HepG2 (cell line): Measurements from ENCODE around the gene HCFC2. TPM values are rescaled to one million over a fixed set of nuclear protein-coding genes. Genes with fewer than 3 reads are reported as not detected.

Experiments
- ATAC-seq: fragments of 200-7000 bp; cut with Tn5 transposase; 3 replicates; pipeline ENCODE4 v1.9.1; 2020; ENCODE audit warnings: mild to moderate bottlenecking, moderate library complexity
- BruUV-seq: library from RNA; stranded (reverse); fragments of 400-500 nt; replicated peaks from 2 replicates; lab custom pipeline; 2021; lab: Mats Ljungman, UMichigan
- CTCF ChIA-PET: fragments of 300-600 bp; formaldehyde crosslinking; extraction: SDS; loops from one replicate; lab custom pipeline; 2021; ENCODE audit warnings: low total read pairs, inconsistent platforms, low intra/inter-chr PET ratio; lab: Yijun Ruan, JAX
- POLR2A ChIA-PET: fragments of 350-600 bp; sonication (Branson Sonifier 250); formaldehyde crosslinking; loops from one replicate; lab custom pipeline; 2020; ENCODE audit warnings: antibody characterized with exemption, inconsistent platforms; lab: Yijun Ruan, JAX
- DNase-seq: peaks from one replicate; pipeline ENCODE4 v3.0.0-alpha.2; 2015; ENCODE audit warnings: low spot score
- FAIRE-seq: peaks from 3 replicates; lab custom pipeline; 2011; peaks lifted over from hg19 to GRCh38; lab: Jason Lieb, UNC
- H2AFZ ChIP-seq: one replicate; pipeline ENCODE4 v1.6.1; 2011; ENCODE audit warnings: low read length, inconsistent platforms
- H3K27ac ChIP-seq: fragments of 300-600 bp; 3 replicates; pipeline ENCODE4 v1.8.0; 2011; ENCODE audit warnings: mixed run types, mild to moderate bottlenecking, mixed read lengths, low read length, inconsistent platforms; ENCODE audit not compliant: insufficient read depth; ENCODE audit errors: extremely low read length
- H3K27me3 ChIP-seq, 2 experiments: fragments of 200-600 bp in 1 of 2; 2 replicates in 1 of 2; 3 replicates in 1 of 2; pipeline versions ENCODE4 v1.6.0 to v1.8.0; 2011; ENCODE audit warnings: low read length in 2 of 2, mild to moderate bottlenecking in 2 of 2, moderate library complexity in 2 of 2, inconsistent platforms in 1 of 2; ENCODE audit not compliant: insufficient read depth in 2 of 2, control insufficient read depth in 1 of 2
- H3K36me3 ChIP-seq, 2 experiments: fragments of 200-600 bp in 1 of 2; replicated peaks in 1 of 2; 2 replicates in 1 of 2; 3 replicates in 1 of 2; pipeline versions ENCODE4 v1.5.1 to v1.8.0; 2011; ENCODE audit warnings: low read length in 2 of 2, inconsistent platforms in 1 of 2; ENCODE audit not compliant: insufficient read depth in 2 of 2, control insufficient read depth in 1 of 2
- H3K4me1 ChIP-seq: 2 replicates; pipeline ENCODE4 v1.5.1; 2012; ENCODE audit warnings: low read length, inconsistent platforms; ENCODE audit not compliant: insufficient read depth
- H3K4me2 ChIP-seq: 2 replicates; pipeline ENCODE4 v1.6.0; 2011; ENCODE audit warnings: low read depth, low read length, inconsistent platforms
- H3K4me3 ChIP-seq, 3 experiments: fragments of 200-600 bp in 1 of 3; sonication (generic), shearing (Covaris generic) in 1 of 3; replicated peaks in 1 of 3; 2 replicates each; pipeline ENCODE4 v1.5.1; 2011 to 2016; ENCODE audit warnings: low read length in 3 of 3, inconsistent platforms in 2 of 3, low read depth in 2 of 3, mild to moderate bottlenecking in 2 of 3, control low read depth in 1 of 3, mixed read lengths in 1 of 3; ENCODE audit not compliant: insufficient read depth in 1 of 3
- H3K79me2 ChIP-seq: one replicate; pipeline ENCODE4 v1.6.1; 2011; ENCODE audit warnings: low read length, inconsistent platforms; ENCODE audit not compliant: insufficient read depth
- H3K9ac ChIP-seq: 2 replicates; pipeline ENCODE4 v1.6.0; 2011; ENCODE audit warnings: mild to moderate bottlenecking, low read depth, low read length, inconsistent platforms; ENCODE audit not compliant: insufficient read depth
- H3K9me3 ChIP-seq: 2 replicates; pipeline ENCODE4 v1.5.1; 2012; ENCODE audit warnings: mild to moderate bottlenecking, low read length
- H4K20me1 ChIP-seq: 2 replicates; pipeline ENCODE4 v1.6.0; 2011; ENCODE audit warnings: inconsistent platforms, mild to moderate bottlenecking, low read length, moderate library complexity; ENCODE audit not compliant: insufficient read depth
- CCDC6 ChIP-seq: sonication (generic); formaldehyde crosslinking; IDR thresholded peaks from 2 replicates; pipeline ENCODE4 v1.8.1; 2022; ENCODE audit warnings: mild to moderate bottlenecking, missing genetic modification reagents, moderate library complexity
- DR1 ChIP-seq: sonication (generic); formaldehyde crosslinking; IDR thresholded peaks from 2 replicates; pipeline ENCODE4 v1.8.0; 2021; ENCODE audit warnings: mild to moderate bottlenecking, missing genetic modification reagents, inconsistent platforms
- GLI4 ChIP-seq: sonication (generic); formaldehyde crosslinking; IDR thresholded peaks from 2 replicates; pipeline ENCODE4 v1.5.1; 2020; ENCODE audit warnings: missing genetic modification reagents, mild to moderate bottlenecking, moderate library complexity, borderline replicate concordance
- GMEB1 ChIP-seq: sonication (generic); formaldehyde crosslinking; IDR thresholded peaks from 2 replicates; pipeline ENCODE4 v1.5.1; 2020; ENCODE audit warnings: missing genetic modification reagents, mild to moderate bottlenecking, borderline replicate concordance
- KLF16 ChIP-seq, 2 experiments: sonication (generic) in 1 of 2; formaldehyde crosslinking in 1 of 2; IDR thresholded peaks; 2 replicates each; pipeline versions ENCODE4 v1.6.1 to v1.8.0; 2016 to 2023; ENCODE audit warnings: missing genetic modification reagents in 2 of 2, missing compliant biosample characterization in 1 of 2
- NFIB ChIP-seq: sonication (generic); formaldehyde crosslinking; IDR thresholded peaks from 2 replicates; pipeline ENCODE4 v1.9.0; 2021; ENCODE audit warnings: missing genetic modification reagents, mild to moderate bottlenecking, borderline replicate concordance
- POLR2A ChIP-seq, 2 experiments: IDR thresholded peaks; 2 replicates each; pipeline ENCODE4 v1.6.1; 2011; ENCODE audit warnings: low read depth in 2 of 2, low read length in 2 of 2, mild to moderate bottlenecking in 1 of 2, moderate library complexity in 1 of 2; ENCODE audit not compliant: insufficient read depth in 1 of 2
- RAD51 ChIP-seq: fragments of 450-650 bp; IDR thresholded peaks from 2 replicates; pipeline ENCODE4 v1.6.1; 2016; ENCODE audit warnings: borderline replicate concordance
- RBFOX2 ChIP-seq: fragments of 200-400 bp; formaldehyde crosslinking; IDR thresholded peaks from 2 replicates; pipeline ENCODE4 v1.6.1; 2017; ENCODE audit warnings: low read depth, mild to moderate bottlenecking, low read length
- RBM39 ChIP-seq: fragments of 200-400 bp; formaldehyde crosslinking; IDR thresholded peaks from one replicate; pipeline ENCODE4 v1.6.1; 2018; ENCODE audit warnings: antibody characterized with exemption, mild to moderate bottlenecking, low read depth, low read length; ENCODE audit not compliant: poor library complexity, severe bottlenecking
- SALL1 ChIP-seq: sonication (generic); formaldehyde crosslinking; IDR thresholded peaks from 2 replicates; pipeline ENCODE4 v1.8.0; 2022; ENCODE audit warnings: mild to moderate bottlenecking, missing genetic modification reagents
- TAF15 ChIP-seq: fragments of 200-400 bp; formaldehyde crosslinking; IDR thresholded peaks from one replicate; pipeline ENCODE4 v1.6.1; 2018; ENCODE audit warnings: mild to moderate bottlenecking, low read depth, low read length; ENCODE audit not compliant: poor library complexity, severe bottlenecking
- ZBTB7A ChIP-seq: sonication (generic); formaldehyde crosslinking; IDR thresholded peaks from 2 replicates; pipeline ENCODE4 v1.8.0; 2022; ENCODE audit warnings: mild to moderate bottlenecking, missing genetic modification reagents
- ZNF557 ChIP-seq: sonication (generic); formaldehyde crosslinking; IDR thresholded peaks from 2 replicates; pipeline ENCODE4 v1.4.0; 2020; ENCODE audit warnings: missing genetic modification reagents
- ZNF737 ChIP-seq: sonication (generic); formaldehyde crosslinking; IDR thresholded peaks from 2 replicates; pipeline ENCODE4 v1.5.0; 2020; ENCODE audit warnings: missing genetic modification reagents, mild to moderate bottlenecking, borderline replicate concordance
- ZNF766 ChIP-seq: sonication (generic); formaldehyde crosslinking; IDR thresholded peaks from 2 replicates; pipeline ENCODE4 v1.5.0; 2020; ENCODE audit warnings: missing genetic modification reagents, borderline replicate concordance
- ZNF768 ChIP-seq: sonication (generic); formaldehyde crosslinking; IDR thresholded peaks from 2 replicates; pipeline ENCODE4 v1.4.0; 2020; ENCODE audit warnings: missing genetic modification reagents
- whole genome bisulfite sequencing: methylation state at CpG from one replicate; pipeline ENCODE4 v1.1.6; 2017; ENCODE audit warnings: low lambda C conversion rate; 5-methylcytosine and 5-hydroxymethylcytosine counted together
- in situ Hi-C: cut with HindIII; loops from 2 replicates; pipeline ENCODE4 v1.10.0; 2017; ENCODE audit warnings: low pct_unique_long_range_greater_than_20kb; ENCODE audit not compliant: extremely low pct_ligation_motif_present
- intact Hi-C: fragments of 100-400 bp; cut with micrococcal nuclease; formaldehyde crosslinking; loops from one replicate; pipeline ENCODE4 v1.10.0; 2022; ENCODE audit not compliant: unreplicated experiment
- polyA plus RNA-seq, 8 experiments: library from polyadenylated mRNA; depleted of rRNA in 3 of 8; stranded (reverse) in 7 of 8; unstranded in 1 of 8; fragments of >200 nt; fragmentation: Illumina TruSeq in 4 of 8; extraction: Trizol in 4 of 8; gene quantifications; 2 replicates each; pipeline versions ENCODE4 v1.2.1 to v1.2.3, GENCODE V29; 2011 to 2016; ENCODE audit warnings: low read depth in 4 of 8, missing spikeins in 1 of 8, mixed read lengths in 1 of 8; ENCODE audit not compliant: insufficient read depth in 1 of 8
- total RNA-seq, 5 experiments: library from RNA; depleted of rRNA; stranded (reverse); fragments of >200 nt; fragmentation: Illumina TruSeq; extraction: Trizol; gene quantifications; 2 replicates each; pipeline ENCODE4 v1.2.3, GENCODE V29; 2016; ENCODE audit warnings: low read depth in 1 of 5

HCFC2 gene
- total and polyA plus RNA-seq, 2 of the 13 experiments (the other 11 are each of a cell fraction or from before 2014, with no cell fraction given), result 3.7 to 4.9 TPM

- Histone ChIP-seq H3K4me2 (peak overlapping the region; percentile 80), H3K4me3 (peak overlapping the region; percentile 65 to 95 (median 84)), H3K9me3 (no peaks in the 10 kb centered on the region), H4K20me1 (no peaks in the 10 kb centered on the region), H3K27ac (peak overlapping the region; percentile 92), H3K36me3 (peaks cover 3 to 10% of the 10 kb centered on the region in 2 experiments; a peak in 2 of 5 replicates), H2AFZ (no peak overlapping the region), H3K9ac (peak overlapping the region; percentile 92), H3K4me1 (peaks cover 50% of the 10 kb centered on the region), H3K79me2 (peaks cover 17% of the 10 kb centered on the region), H3K27me3 (peaks cover 0 to 4% of the 10 kb centered on the region in 2 experiments; a peak in 2 of 5 replicates)
- intact Hi-C loops, result loop anchor here (5.0 to 10.0 kb wide), 2 partner anchors 150 to 172 kb away; partner anchors contain the start of gene TDG
- in situ Hi-C loops, result no loop called here
- POLR2A ChIA-PET, result interaction anchor here (0.7 to 2.9 kb wide), 7 partner anchors 9 to 970 kb away, joined by 3 to 22 read pairs (median 7); partner anchors contain the start of genes HCFC2, HSP90B1, TDG and WASHC4
- under 1% methylated on average over 22 of the region's 78 CpGs for WGBS
- ATAC-seq (peak; percentile 44), DNase-seq (peak; percentile 47), FAIRE-seq (no peak)
- no TSS peak for BruUV-seq
- CTCF ChIA-PET, result no interaction called here
- TF ChIP-seq GMEB1 (CRISPR knock-in tag), result no peak
- TF ChIP-seq DR1 (CRISPR knock-in tag), result peak; percentile 30; the same call in 1 of the 2 replicates
- TF ChIP-seq RBM39, result peak; percentile 29
- peak; percentile 58; the same call in 1 of the 2 replicates for TF ChIP-seq ZNF768 (CRISPR knock-in tag)
- TF ChIP-seq SALL1 (CRISPR knock-in tag), result peak; percentile 35; the same call in 1 of the 2 replicates
- no peak for TF ChIP-seq ZNF557 (CRISPR knock-in tag)
- 0 out of 2 replicates have a peak, but pooled peaks have one; percentile 28 for TF ChIP-seq CCDC6
- TF ChIP-seq ZBTB7A (CRISPR knock-in tag), result no peak
- no peak for TF ChIP-seq GLI4 (CRISPR knock-in tag)
- 0 out of 2 replicates have a peak, but pooled peaks have one; percentile 27 for TF ChIP-seq ZNF737 (CRISPR knock-in tag)
- peak; percentile 80 for TF ChIP-seq RBFOX2
- no peak for TF ChIP-seq RAD51
- peak; percentile 57 for TF ChIP-seq TAF15
- no peak for TF ChIP-seq NFIB
- TF ChIP-seq KLF16 (CRISPR knock-in tag; IDR thresholded peaks at IDR 0.05), result peak in 1 of 2 experiments; percentile 45; a peak in 1 of 4 replicates
- peak; percentile 68 to 87 for TF ChIP-seq POLR2A (IDR thresholded peaks at IDR 0.05; ENCODE audit: insufficient read depth in 1 of 2, low read depth in 2 of 2, low read length in 2 of 2)
- TF ChIP-seq ZNF766 (CRISPR knock-in tag), result no peak
These were observed 72.9 kb downstream of the HCFC2 start for GRCh38 chr12:104137001-104137901.
